SK-N-SH treated with all-trans-retinoic acid at 6 μM for 48 hours (cell line): Measurements from ENCODE around the gene GJC2.

Experiments
- ATAC-seq: fragments of 200-7000 bp; cut with Tn5 transposase; 3 replicates; pipeline ENCODE4 v1.9.1; 2020; ENCODE audit warnings: mild to moderate bottlenecking, moderate library complexity
- ARNTL ChIP-seq: fragments of 450-650 bp; formaldehyde crosslinking; IDR thresholded peaks from 2 replicates; pipeline ENCODE4 v1.5.0; 2020; ENCODE audit warnings: low read depth, mild to moderate bottlenecking, moderate library complexity, borderline replicate concordance
- BACH2 ChIP-seq: fragments of 250-450 bp; sonication (Bioruptor Pico); IDR thresholded peaks from 2 replicates; pipeline ENCODE4 v1.9.0; 2021; ENCODE audit warnings: mild to moderate bottlenecking, borderline replicate concordance
- CREB5 ChIP-seq: fragments of 250-450 bp; sonication (Bioruptor Pico); IDR thresholded peaks from 2 replicates; pipeline ENCODE4 v1.5.1; 2020; ENCODE audit warnings: low read depth, mild to moderate bottlenecking, moderate library complexity
- ESRRG ChIP-seq: fragments of 250-450 bp; sonication (Bioruptor Pico); IDR thresholded peaks from 2 replicates; pipeline ENCODE4 v1.6.1; 2021; ENCODE audit warnings: mild to moderate bottlenecking
- GLIS3 ChIP-seq: fragments of 250-450 bp; sonication (Bioruptor Pico); IDR thresholded peaks from 2 replicates; pipeline ENCODE4 v1.5.0; 2020; ENCODE audit warnings: mild to moderate bottlenecking, moderate library complexity
- OSR1 ChIP-seq: fragments of 250-450 bp; sonication (Bioruptor Pico); IDR thresholded peaks from 2 replicates; pipeline ENCODE4 v1.8.0; 2022; ENCODE audit warnings: moderate library complexity, mild to moderate bottlenecking, inconsistent platforms
- PATZ1 ChIP-seq: fragments of 250-450 bp; sonication (Bioruptor Pico); IDR thresholded peaks from 2 replicates; pipeline ENCODE4 v1.8.0; 2020; ENCODE audit warnings: mild to moderate bottlenecking, moderate library complexity, borderline replicate concordance
- PPARA ChIP-seq: fragments of 250-450 bp; sonication (Bioruptor Pico); IDR thresholded peaks from 2 replicates; pipeline ENCODE4 v1.5.0; 2020; ENCODE audit warnings: mild to moderate bottlenecking, borderline replicate concordance
- SNAI2 ChIP-seq: fragments of 250-450 bp; sonication (Bioruptor Pico); IDR thresholded peaks from 2 replicates; pipeline ENCODE4 v1.5.0; 2020; ENCODE audit warnings: mild to moderate bottlenecking, moderate library complexity
- TCF4 ChIP-seq: fragments of 250-450 bp; sonication (Bioruptor Pico); IDR thresholded peaks from 2 replicates; pipeline ENCODE4 v1.8.0; 2021; ENCODE audit warnings: mild to moderate bottlenecking, moderate library complexity, borderline replicate concordance
- TOX ChIP-seq: fragments of 250-450 bp; sonication (Bioruptor Pico); IDR thresholded peaks from 2 replicates; pipeline ENCODE4 v1.8.0; 2021; ENCODE audit warnings: mild to moderate bottlenecking, moderate library complexity, borderline replicate concordance
- TSHZ2 ChIP-seq: fragments of 250-450 bp; sonication (Bioruptor Pico); IDR thresholded peaks from 2 replicates; pipeline ENCODE4 v1.5.0; 2020; ENCODE audit warnings: mild to moderate bottlenecking, moderate library complexity
- ZC3H10 ChIP-seq: fragments of 250-450 bp; sonication (Bioruptor Pico); IDR thresholded peaks from 2 replicates; pipeline ENCODE4 v1.5.1; 2021; ENCODE audit warnings: mild to moderate bottlenecking, moderate library complexity
- ZFP3 ChIP-seq: fragments of 250-450 bp; sonication (Bioruptor Pico); IDR thresholded peaks from 2 replicates; pipeline ENCODE4 v1.5.0; 2020; ENCODE audit warnings: mild to moderate bottlenecking, moderate library complexity
- ZFP30 ChIP-seq: fragments of 450-650 bp; formaldehyde crosslinking; IDR thresholded peaks from 2 replicates; pipeline ENCODE4 v1.5.0; 2022; ENCODE audit warnings: mild to moderate bottlenecking, moderate library complexity
- ZNF565 ChIP-seq: fragments of 450-650 bp; formaldehyde crosslinking; conservative IDR thresholded peaks from 2 replicates; pipeline ENCODE4 v1.5.0; 2020; ENCODE audit warnings: low read depth, mild to moderate bottlenecking, moderate library complexity
- ZNF70 ChIP-seq: fragments of 450-650 bp; formaldehyde crosslinking; IDR thresholded peaks from 2 replicates; pipeline ENCODE4 v1.5.0; 2020; ENCODE audit warnings: mild to moderate bottlenecking, moderate library complexity
- ZNF8 ChIP-seq: fragments of 450-650 bp; formaldehyde crosslinking; IDR thresholded peaks from 2 replicates; pipeline ENCODE4 v1.5.0; 2020; ENCODE audit warnings: mild to moderate bottlenecking, moderate library complexity
- TF ChIP-seq, protein P1 (sequence below): fragments of 250-450 bp; sonication (Bioruptor Pico); IDR thresholded peaks from 2 replicates; pipeline ENCODE4 v1.5.1; 2021; ENCODE audit warnings: mild to moderate bottlenecking, moderate library complexity

Gene GJC2

GRCh38 chr1:228156941-228157728 lies 7.4 kb downstream of the GJC2 start:
- no peak for ATAC-seq
- TF ChIP-seq ARNTL (CRISPR knock-in tag) (no peak), GLIS3 (CRISPR knock-in tag) (no peak), TSHZ2 (no peak), CREB5 (CRISPR knock-in tag) (no peak), BACH2 (no peak), ZC3H10 (CRISPR knock-in tag) (no peak)

DNA sequence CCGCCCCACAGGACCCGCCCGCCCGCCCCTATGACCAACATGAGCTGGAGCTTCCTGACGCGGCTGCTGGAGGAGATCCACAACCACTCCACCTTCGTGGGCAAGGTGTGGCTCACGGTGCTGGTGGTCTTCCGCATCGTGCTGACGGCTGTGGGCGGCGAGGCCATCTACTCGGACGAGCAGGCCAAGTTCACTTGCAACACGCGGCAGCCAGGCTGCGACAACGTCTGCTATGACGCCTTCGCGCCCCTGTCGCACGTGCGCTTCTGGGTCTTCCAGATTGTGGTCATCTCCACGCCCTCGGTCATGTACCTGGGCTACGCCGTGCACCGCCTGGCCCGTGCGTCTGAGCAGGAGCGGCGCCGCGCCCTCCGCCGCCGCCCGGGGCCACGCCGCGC lies 8.0 kb downstream of the GJC2 start:
- TF ChIP-seq CREB5 (CRISPR knock-in tag) (no peak), ARNTL (CRISPR knock-in tag) (no peak), ZFP30 (CRISPR knock-in tag) (no peak), OSR1 (no peak), ZNF565 (CRISPR knock-in tag) (no peak), ZFP3 (CRISPR knock-in tag) (no peak), TOX (CRISPR knock-in tag) (no peak)
- no peak for ATAC-seq

DNA sequence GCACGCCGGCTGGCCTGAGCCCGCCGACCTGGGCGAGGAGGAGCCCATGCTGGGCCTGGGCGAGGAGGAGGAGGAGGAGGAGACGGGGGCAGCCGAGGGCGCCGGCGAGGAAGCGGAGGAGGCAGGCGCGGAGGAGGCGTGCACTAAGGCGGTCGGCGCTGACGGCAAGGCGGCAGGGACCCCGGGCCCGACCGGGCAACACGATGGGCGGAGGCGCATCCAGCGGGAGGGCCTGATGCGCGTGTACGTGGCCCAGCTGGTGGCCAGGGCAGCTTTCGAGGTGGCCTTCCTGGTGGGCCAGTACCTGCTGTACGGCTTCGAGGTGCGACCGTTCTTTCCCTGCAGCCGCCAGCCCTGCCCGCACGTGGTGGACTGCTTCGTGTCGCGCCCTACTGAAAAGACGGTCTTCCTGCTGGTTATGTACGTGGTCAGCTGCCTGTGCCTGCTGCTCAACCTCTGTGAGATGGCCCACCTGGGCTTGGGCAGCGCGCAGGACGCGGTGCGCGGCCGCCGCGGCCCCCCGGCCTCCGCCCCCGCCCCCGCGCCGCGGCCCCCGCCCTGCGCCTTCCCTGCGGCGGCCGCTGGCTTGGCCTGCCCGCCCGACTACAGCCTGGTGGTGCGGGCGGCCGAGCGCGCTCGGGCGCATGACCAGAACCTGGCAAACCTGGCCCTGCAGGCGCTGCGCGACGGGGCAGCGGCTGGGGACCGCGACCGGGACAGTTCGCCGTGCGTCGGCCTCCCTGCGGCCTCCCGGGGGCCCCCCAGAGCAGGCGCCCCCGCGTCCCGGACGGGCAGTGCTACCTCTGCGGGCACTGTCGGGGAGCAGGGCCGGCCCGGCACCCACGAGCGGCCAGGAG lies 8.6 kb downstream of the GJC2 start:
- no peak for TF ChIP-seq TCF4 (CRISPR knock-in tag)
- TF ChIP-seq, all 23 proteins: peak for 0
- ATAC-seq, result no peak

GRCh38 chr1:228159008-228159665 lies 9.4 kb downstream of the GJC2 start:
- no peak for ATAC-seq
- no peak for TF ChIP-seq ZNF8 (CRISPR knock-in tag)
- TF ChIP-seq TOX (CRISPR knock-in tag), result no peak
- TF ChIP-seq ZC3H10 (CRISPR knock-in tag), result no peak
- TF ChIP-seq ESRRG (CRISPR knock-in tag), result no peak
- TF ChIP-seq ZNF70 (CRISPR knock-in tag), result no peak
- no peak for TF ChIP-seq OSR1
- TF ChIP-seq, protein P1, sequence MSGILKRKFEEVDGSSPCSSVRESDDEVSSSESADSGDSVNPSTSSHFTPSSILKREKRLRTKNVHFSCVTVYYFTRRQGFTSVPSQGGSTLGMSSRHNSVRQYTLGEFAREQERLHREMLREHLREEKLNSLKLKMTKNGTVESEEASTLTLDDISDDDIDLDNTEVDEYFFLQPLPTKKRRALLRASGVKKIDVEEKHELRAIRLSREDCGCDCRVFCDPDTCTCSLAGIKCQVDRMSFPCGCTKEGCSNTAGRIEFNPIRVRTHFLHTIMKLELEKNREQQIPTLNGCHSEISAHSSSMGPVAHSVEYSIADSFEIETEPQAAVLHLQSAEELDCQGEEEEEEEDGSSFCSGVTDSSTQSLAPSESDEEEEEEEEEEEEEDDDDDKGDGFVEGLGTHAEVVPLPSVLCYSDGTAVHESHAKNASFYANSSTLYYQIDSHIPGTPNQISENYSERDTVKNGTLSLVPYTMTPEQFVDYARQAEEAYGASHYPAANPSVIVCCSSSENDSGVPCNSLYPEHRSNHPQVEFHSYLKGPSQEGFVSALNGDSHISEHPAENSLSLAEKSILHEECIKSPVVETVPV (CRISPR knock-in tag), result no peak
- no peak for TF ChIP-seq CREB5 (CRISPR knock-in tag)
- no peak for TF ChIP-seq SNAI2 (CRISPR knock-in tag)
- no peak for TF ChIP-seq TSHZ2
- TF ChIP-seq PPARA (CRISPR knock-in tag), result no peak
- TF ChIP-seq ARNTL (CRISPR knock-in tag), result no peak
- TF ChIP-seq ZNF565 (CRISPR knock-in tag), result no peak
- no peak for TF ChIP-seq PATZ1 (CRISPR knock-in tag)
- no peak for TF ChIP-seq GLIS3 (CRISPR knock-in tag)
